GM21447 (cell line): ENCODE measurements around the gene SFMBT2.
"Not testable (repeated sequence)": the region's sequence is repeated elsewhere in the genome, so short reads cannot be mapped to it uniquely, and the experiment has no call there.

ENCODE experiments used
- ATAC-seq: cut with Tn5 transposase; IDR thresholded peaks from one replicate; pipeline ENCODE4 v1.9.1; 2021; ENCODE audit not compliant: unreplicated experiment

Gene SFMBT2

GRCh38 chr10:7302392-7302906 lies 108.4 kb downstream of the SFMBT2 start:
- ATAC-seq: no peak

GRCh38 chr10:7301006-7301778 lies 109.6 kb downstream of the SFMBT2 start:
- ATAC-seq: no peak

GRCh38 chr10:7300384-7300971 lies 110.4 kb downstream of the SFMBT2 start:
- ATAC-seq: no peak

- ATAC-seq: not testable (repeated sequence)
Measured at GRCh38 chr10:7299601-7300325, 111.1 kb downstream of the SFMBT2 start.

- ATAC-seq: no peak
Measured at GRCh38 chr10:7298495-7298894, 112.3 kb downstream of the SFMBT2 start.

GRCh38 chr10:7297094-7297493 lies 113.7 kb downstream of the SFMBT2 start:
- ATAC-seq: no peak

GRCh38 chr10:7296648-7297047 lies 114.2 kb downstream of the SFMBT2 start:
- ATAC-seq: no peak

GRCh38 chr10:7296076-7296475 lies 114.8 kb downstream of the SFMBT2 start:
- no peak for ATAC-seq

- ATAC-seq: no peak
Measured at GRCh38 chr10:7293378-7293920, 117.4 kb downstream of the SFMBT2 start.

- no peak for ATAC-seq
Measured at GRCh38 chr10:7291487-7292270, 119.2 kb downstream of the SFMBT2 start.

GRCh38 chr10:7288060-7288690 lies 122.7 kb downstream of the SFMBT2 start:
- ATAC-seq: no peak

- ATAC-seq: no peak
Measured at GRCh38 chr10:7287377-7287776, 123.5 kb downstream of the SFMBT2 start.

- no peak for ATAC-seq
Measured at GRCh38 chr10:7285522-7286322, 125.1 kb downstream of the SFMBT2 start.

- no peak for ATAC-seq
Measured at GRCh38 chr10:7283246-7283645, 127.6 kb downstream of the SFMBT2 start.

- ATAC-seq: no peak
Measured at GRCh38 chr10:7282457-7282856, 128.4 kb downstream of the SFMBT2 start.

- no peak for ATAC-seq
Measured at GRCh38 chr10:7281429-7281828, 129.4 kb downstream of the SFMBT2 start.

- ATAC-seq: no peak
Measured at GRCh38 chr10:7279303-7279702, 131.5 kb downstream of the SFMBT2 start.

GRCh38 chr10:7277867-7278266 lies 133.0 kb downstream of the SFMBT2 start:
- no peak for ATAC-seq

- ATAC-seq: no peak
Measured at GRCh38 chr10:7277432-7277831, 133.4 kb downstream of the SFMBT2 start.
